GM12874 (cell line): ENCODE measurements around the gene PPP1R13L.

ENCODE experiments used
- TF ChIP-seq, protein P1 (sequence below): IDR thresholded peaks from 2 replicates; pipeline ENCODE4 v1.5.1; 2011; ENCODE audit warnings: low read depth, mild to moderate bottlenecking, control low read depth, low read length, moderate library complexity; ENCODE audit not compliant: insufficient read depth

The PPP1R13L gene

DNA sequence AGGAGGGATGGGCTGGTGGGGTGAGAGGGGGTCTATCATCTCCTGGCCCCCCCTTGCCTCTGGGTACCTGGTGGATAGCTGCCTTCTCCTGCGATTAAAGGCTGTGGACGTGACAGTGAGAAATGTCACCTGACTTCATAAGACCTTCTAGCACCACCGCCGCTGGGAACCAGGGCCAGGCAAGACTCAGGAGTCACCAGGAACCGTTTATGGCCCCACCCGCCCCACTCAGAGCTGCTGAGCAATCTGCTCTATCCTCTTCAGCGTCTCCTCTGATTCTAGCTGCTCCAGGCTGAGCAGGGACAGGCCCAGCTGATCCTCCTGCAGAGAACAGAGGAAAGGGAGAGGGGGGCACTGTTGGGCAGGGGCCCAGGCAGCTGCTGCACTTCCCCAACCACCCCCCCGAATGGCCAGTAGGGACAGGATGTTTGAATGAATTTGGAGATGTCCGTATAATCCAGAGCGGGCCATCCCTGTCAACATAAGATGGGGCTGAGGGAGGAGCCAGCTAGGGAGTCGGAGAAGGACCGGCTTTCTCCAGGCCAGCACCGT lies 53.4 kb downstream of the PPP1R13L start:
- TF ChIP-seq, protein P1, sequence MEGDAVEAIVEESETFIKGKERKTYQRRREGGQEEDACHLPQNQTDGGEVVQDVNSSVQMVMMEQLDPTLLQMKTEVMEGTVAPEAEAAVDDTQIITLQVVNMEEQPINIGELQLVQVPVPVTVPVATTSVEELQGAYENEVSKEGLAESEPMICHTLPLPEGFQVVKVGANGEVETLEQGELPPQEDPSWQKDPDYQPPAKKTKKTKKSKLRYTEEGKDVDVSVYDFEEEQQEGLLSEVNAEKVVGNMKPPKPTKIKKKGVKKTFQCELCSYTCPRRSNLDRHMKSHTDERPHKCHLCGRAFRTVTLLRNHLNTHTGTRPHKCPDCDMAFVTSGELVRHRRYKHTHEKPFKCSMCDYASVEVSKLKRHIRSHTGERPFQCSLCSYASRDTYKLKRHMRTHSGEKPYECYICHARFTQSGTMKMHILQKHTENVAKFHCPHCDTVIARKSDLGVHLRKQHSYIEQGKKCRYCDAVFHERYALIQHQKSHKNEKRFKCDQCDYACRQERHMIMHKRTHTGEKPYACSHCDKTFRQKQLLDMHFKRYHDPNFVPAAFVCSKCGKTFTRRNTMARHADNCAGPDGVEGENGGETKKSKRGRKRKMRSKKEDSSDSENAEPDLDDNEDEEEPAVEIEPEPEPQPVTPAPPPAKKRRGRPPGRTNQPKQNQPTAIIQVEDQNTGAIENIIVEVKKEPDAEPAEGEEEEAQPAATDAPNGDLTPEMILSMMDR, result no peak

DNA sequence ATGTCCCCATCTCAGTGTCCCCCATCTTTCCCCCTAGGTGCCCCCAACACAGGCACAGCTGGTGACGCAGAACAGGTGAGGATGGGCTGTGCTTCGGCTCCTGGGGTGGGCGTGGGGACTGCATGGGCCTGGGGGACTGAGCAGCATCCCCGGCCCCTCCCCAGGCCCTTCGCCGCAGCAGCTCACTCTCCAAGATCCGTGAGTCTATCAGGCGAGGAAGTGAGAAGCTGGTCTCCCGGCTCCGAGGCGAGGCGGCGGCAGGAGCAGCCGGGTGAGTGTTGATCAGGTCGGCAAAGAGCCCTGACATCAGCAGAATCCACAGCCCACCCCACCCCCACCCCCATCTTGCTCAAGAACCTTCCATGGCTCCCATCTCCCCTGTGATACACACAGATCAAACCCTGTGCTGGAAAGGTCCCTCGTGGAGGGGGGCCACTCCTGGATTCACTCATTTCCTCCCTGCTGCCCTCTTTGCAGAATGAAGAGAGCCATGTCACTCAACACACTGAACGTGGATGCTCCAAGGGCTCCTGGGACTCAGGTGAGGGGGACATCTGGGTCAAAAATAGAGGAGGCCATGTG lies 54.3 kb downstream of the PPP1R13L start:
- TF ChIP-seq, protein P1, result no peak

DNA sequence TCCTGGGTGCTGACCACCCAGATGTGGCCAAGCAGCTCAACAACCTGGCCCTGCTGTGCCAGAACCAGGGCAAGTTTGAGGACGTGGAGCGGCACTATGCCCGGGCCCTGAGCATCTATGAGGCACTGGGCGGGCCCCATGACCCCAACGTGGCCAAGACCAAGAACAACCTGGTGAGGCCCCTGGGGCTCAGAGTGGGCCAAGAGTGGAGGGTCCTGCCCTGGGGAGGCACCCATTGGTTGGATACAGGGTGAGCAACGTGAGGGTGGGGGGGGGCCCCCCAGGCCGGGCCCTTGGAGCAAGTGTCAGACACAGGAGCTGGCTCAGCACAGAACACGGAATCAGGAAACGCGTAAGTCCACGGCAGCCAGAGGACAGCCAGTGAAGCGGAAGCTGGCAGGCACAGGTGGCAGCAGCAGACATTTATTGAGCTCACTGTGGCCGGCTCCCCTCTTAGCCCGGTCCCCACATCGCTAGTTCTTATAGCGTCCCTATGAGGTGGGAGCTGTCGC lies 55.4 kb downstream of the PPP1R13L start:
- TF ChIP-seq, protein P1, result no peak

DNA sequence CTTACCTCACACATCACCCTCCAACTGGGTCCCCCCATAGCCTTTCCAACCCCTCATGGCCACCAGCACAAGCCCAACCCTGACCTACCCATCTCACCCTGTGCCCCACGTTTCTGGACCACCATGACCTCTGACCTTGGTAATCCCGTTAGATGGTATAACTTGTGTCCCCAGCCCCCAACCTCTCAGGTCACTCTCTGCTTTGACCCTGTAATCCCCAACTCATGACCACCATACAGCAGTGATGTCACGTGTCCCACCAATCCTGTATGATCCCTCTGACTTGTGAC lies 55.8 kb downstream of the PPP1R13L start:
- TF ChIP-seq, protein P1, result no peak

DNA sequence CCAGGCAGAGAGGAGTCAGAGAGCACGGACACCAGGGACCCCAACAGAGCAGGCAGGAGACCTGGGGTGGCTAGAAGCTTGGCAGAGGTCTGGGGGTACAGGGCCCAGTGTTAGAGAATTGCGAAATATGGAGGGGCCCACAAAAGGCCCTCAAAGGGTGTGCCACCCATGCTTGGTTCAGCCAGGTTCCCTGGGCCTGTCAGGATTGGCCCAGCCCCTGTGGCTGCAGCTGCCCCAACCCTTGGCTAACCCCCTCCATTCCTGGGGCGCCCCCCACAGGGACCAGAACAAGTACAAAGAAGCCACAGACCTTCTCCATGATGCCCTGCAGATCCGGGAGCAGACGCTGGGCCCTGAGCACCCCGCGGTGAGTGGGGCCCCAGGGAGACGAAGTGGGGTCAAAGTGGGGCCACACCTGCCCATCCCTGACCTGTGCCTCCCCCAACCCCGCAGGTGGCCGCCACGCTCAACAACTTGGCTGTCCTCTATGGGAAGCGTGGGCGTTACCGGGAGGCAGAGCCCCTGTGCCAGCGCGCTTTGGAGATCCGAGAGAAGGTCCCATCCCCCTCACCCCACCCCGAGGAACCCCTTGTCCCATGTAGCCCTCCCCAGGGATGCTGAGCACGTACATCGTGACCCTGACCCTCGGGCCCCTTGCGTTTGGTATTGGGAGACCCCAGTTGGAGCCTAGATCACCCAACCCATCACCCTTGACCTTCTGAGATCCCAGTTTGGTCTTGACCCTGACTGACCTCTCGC lies 56.3 kb downstream of the PPP1R13L start:
- TF ChIP-seq, protein P1, result no peak

DNA sequence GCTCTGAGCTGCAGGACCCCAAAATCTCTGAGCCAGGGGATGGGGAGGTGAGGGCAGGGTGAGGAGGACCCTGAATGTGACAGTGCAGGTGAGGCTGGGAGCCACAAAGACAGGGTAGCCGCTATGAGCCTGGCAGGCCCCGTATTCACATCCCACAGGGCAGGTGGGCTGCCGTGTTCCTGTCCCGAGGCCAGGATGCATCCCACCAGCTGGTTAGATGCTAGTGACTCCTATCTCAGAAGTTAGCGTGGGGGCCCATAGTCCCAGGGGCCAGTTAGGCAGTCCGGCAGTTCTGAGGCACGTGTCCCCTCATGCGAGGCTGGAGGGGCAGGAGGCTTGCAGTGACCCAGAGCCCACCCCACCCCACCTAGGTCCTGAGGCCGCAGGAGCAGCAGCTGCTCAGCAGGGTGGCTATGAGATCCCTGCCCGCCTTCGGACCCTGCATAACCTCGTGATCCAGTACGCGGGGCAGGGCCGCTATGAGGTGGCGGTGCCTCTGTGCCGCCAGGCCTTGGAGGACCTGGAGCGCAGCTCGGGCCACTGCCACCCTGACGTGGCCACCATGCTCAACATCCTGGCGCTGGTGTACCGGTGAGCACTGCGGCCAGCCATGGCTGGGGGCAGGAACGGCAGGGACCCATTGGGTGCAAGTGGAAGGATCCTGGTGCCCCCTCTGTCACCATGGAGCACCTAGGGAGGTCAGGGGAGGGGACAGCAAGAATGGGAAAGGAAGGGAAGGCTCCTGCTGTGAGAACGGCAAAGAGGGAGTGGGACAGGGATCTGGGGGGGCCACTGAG lies 57.1 kb downstream of the PPP1R13L start:
- TF ChIP-seq, protein P1, result no peak

DNA sequence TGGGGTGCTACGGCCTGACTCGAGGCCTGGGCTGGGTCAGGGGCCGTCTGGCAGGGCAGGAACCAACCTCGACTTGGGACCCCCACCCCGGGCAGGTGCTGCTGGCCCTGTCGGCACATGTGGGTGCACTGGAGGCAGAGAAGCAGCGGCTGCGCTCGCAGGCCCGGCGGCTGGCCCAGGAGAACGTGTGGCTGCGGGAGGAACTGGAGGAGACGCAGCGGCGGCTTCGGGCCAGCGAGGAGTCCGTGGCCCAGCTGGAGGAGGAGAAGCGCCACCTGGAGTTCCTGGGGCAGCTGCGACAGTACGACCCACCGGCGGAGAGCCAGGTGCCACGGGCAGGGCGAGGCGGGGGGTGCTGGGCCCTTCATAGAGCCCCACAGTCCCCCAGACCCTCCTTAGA lies 58.4 kb downstream of the PPP1R13L start:
- TF ChIP-seq, protein P1, result no peak
